Liver (tissue), 9 donors: Measurements from ENCODE around the gene AP3M1. TPM values are rescaled to one million over a fixed set of nuclear protein-coding genes. Genes with fewer than 3 reads are reported as not detected.

ENCODE experiments used
- DNase-seq: peaks from one replicate; pipeline ENCODE4 v3.0.0-alpha.2; 2017; ENCODE audit warnings: low spot score
- H3K27ac ChIP-seq, 2 donors: one replicate each; pipeline ENCODE4 v1.7.0; 2013; ENCODE audit warnings: inconsistent platforms in 2 of 2, low read length in 2 of 2, control low read depth in 1 of 2, low read depth in 1 of 2, mild to moderate bottlenecking in 1 of 2
- H3K27me3 ChIP-seq, 4 donors: one replicate each; pipeline versions ENCODE4 v1.6.1 to v1.7.0; 2013; ENCODE audit warnings: low read length in 3 of 4, inconsistent platforms in 1 of 4, mild to moderate bottlenecking in 1 of 4, moderate library complexity in 1 of 4; ENCODE audit not compliant: control insufficient read depth in 4 of 4, insufficient read depth in 4 of 4
- H3K36me3 ChIP-seq, 4 donors: one replicate each; pipeline versions ENCODE4 v1.6.1 to v1.7.0; 2013; ENCODE audit warnings: low read length in 3 of 4, mild to moderate bottlenecking in 3 of 4, low read depth in 1 of 4, moderate library complexity in 1 of 4; ENCODE audit not compliant: control insufficient read depth in 4 of 4, insufficient read depth in 3 of 4
- H3K4me1 ChIP-seq, 4 donors: one replicate each; pipeline versions ENCODE4 v1.6.1 to v1.7.0; 2013; ENCODE audit warnings: low read length in 3 of 4, mild to moderate bottlenecking in 3 of 4, moderate library complexity in 1 of 4; ENCODE audit not compliant: control insufficient read depth in 4 of 4, insufficient read depth in 4 of 4
- H3K4me3 ChIP-seq, 3 donors: one replicate each; pipeline versions ENCODE4 v1.6.1 to v1.7.0; 2013; ENCODE audit warnings: low read length in 3 of 3, control low read depth in 1 of 3, low read depth in 1 of 3, mild to moderate bottlenecking in 1 of 3
- H3K9ac ChIP-seq, 2 donors: one replicate each; pipeline ENCODE4 v1.7.0; 2013; ENCODE audit warnings: low read length in 2 of 2, mild to moderate bottlenecking in 2 of 2, moderate library complexity in 2 of 2, control low read depth in 1 of 2, low read depth in 1 of 2
- H3K9me3 ChIP-seq, 4 donors: one replicate each; pipeline versions ENCODE4 v1.6.1 to v1.7.0; 2013; ENCODE audit warnings: low read length in 3 of 4; ENCODE audit not compliant: control insufficient read depth in 4 of 4
- ATF3 ChIP-seq: IDR thresholded peaks from 2 replicates; pipeline ENCODE4 v1.6.1; 2016; ENCODE audit warnings: antibody characterized with exemption
- EGR1 ChIP-seq, 2 donors: IDR thresholded peaks; 2 replicates each; pipeline ENCODE4 v1.6.1; 2016 to 2018; ENCODE audit warnings: antibody characterized with exemption in 2 of 2, low read depth in 2 of 2
- FOXA1 ChIP-seq: IDR thresholded peaks from 2 replicates; pipeline ENCODE4 v1.6.1; 2016; ENCODE audit warnings: antibody characterized with exemption
- FOXA2 ChIP-seq: IDR thresholded peaks from 2 replicates; pipeline ENCODE4 v1.6.1; 2016; ENCODE audit warnings: antibody characterized with exemption
- GABPA ChIP-seq, 2 donors: IDR thresholded peaks in 1 of 2; conservative IDR thresholded peaks in 1 of 2; 2 replicates each; pipeline ENCODE4 v1.6.1; 2016; ENCODE audit warnings: antibody characterized with exemption in 2 of 2, mild to moderate bottlenecking in 1 of 2, moderate library complexity in 1 of 2
- HNF4A ChIP-seq, 2 donors: conservative IDR thresholded peaks; 2 replicates each; pipeline ENCODE4 v1.6.1; 2016; ENCODE audit warnings: antibody characterized with exemption in 2 of 2, mild to moderate bottlenecking in 2 of 2
- HNF4G ChIP-seq: IDR thresholded peaks from 2 replicates; pipeline ENCODE4 v1.6.1; 2016; ENCODE audit warnings: antibody characterized with exemption
- MAX ChIP-seq: IDR thresholded peaks from 2 replicates; pipeline ENCODE4 v1.6.1; 2016; ENCODE audit warnings: antibody characterized with exemption
- NR2F2 ChIP-seq: IDR thresholded peaks from 2 replicates; pipeline ENCODE4 v1.6.1; 2016; ENCODE audit warnings: antibody characterized with exemption
- RAD21 ChIP-seq, 2 donors: IDR thresholded peaks; 2 replicates each; pipeline ENCODE4 v1.6.1; 2016; ENCODE audit warnings: antibody characterized with exemption in 2 of 2, mild to moderate bottlenecking in 2 of 2
- REST ChIP-seq: IDR thresholded peaks from 2 replicates; pipeline ENCODE4 v1.6.1; 2016; ENCODE audit warnings: antibody characterized with exemption, mild to moderate bottlenecking
- RXRA ChIP-seq, 2 donors: IDR thresholded peaks; 2 replicates each; pipeline ENCODE4 v1.6.1; 2017 to 2018; ENCODE audit warnings: antibody characterized with exemption in 2 of 2, mild to moderate bottlenecking in 1 of 2
- SP1 ChIP-seq: IDR thresholded peaks from 2 replicates; pipeline ENCODE4 v1.6.1; 2018; ENCODE audit warnings: antibody characterized with exemption, mild to moderate bottlenecking
- TAF1 ChIP-seq: conservative IDR thresholded peaks from 2 replicates; pipeline ENCODE4 v1.6.1; 2016; ENCODE audit warnings: antibody characterized with exemption, mild to moderate bottlenecking
- YY1 ChIP-seq: IDR thresholded peaks from 2 replicates; pipeline ENCODE4 v1.6.1; 2016; ENCODE audit warnings: antibody characterized with exemption, mild to moderate bottlenecking
- WGBS: extraction: QIAGEN DNeasy Blood & Tissue Kit; methylation state at CpG from one replicate; pipeline ENCODE4 v1.1.7; 2013; 5-methylcytosine and 5-hydroxymethylcytosine counted together
- polyA plus RNA-seq, 2 donors: library from polyadenylated mRNA; stranded (reverse) in 1 of 2; unstranded in 1 of 2; fragments of 200-250 nt in 1 of 2; fragments of >200 nt in 1 of 2; fragmentation: Nextera tagmentation in 1 of 2; extraction: Ambion mirVana in 1 of 2; gene quantifications; one replicate each; pipeline versions ENCODE4 v1.2.1 to v1.2.3, GENCODE V29; 2013 to 2015
- total RNA-seq, 2 donors: library from RNA; depleted of rRNA; stranded (reverse); fragments of >200 nt; gene quantifications; one replicate each; pipeline ENCODE4 v1.2.3, GENCODE V29; 2014
- TF ChIP-seq, protein P1 (sequence below): IDR thresholded peaks from 2 replicates; pipeline ENCODE4 v1.6.1; 2016; ENCODE audit warnings: antibody characterized with exemption
- TF ChIP-seq, protein P2 (sequence below): fragments of 150-350 bp; IDR thresholded peaks from 2 replicates; pipeline ENCODE4 v1.5.1; 2017; ENCODE audit warnings: improper control_type of control experiment, low read depth, low read length; ENCODE audit not compliant: missing input control
- donor health status: healthy.
- donor health status: healthy.
- donor health status: healthy.
- donor health status: healthy.
- donor health status: healthy.

Gene AP3M1
- total and polyA plus RNA-seq, 4 donors: 7.5 to 24.8 (median 16.6) TPM

DNA sequence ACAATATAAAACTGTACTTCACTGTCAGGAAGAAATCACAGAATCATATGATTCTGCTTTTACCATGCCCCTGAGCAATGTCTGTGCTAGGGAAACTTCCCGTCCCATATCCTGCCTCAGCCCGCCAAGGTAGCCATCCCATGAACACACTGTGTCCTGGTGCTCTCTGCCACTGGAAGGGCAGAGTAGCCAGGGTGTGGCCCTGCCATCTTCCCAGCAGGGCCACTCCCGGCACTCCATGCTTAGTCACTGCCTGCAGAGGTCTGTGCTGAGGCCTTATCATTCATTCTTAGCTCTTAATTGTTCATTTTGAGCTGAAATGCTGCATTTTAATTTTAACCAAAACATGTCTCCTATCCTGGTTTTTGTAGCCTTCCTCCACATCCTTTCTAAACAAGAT lies 31.8 kb downstream of the AP3M1 start:
- 90% methylated on average over 3 of the region's 3 CpGs for WGBS
- Histone ChIP-seq H3K36me3 (peaks cover 9 to 72% (median 46%) of the 10 kb centered on the region in 4 donors), H3K4me3 (no peak overlapping the region), H3K9me3 (no peaks in the 10 kb centered on the region), H3K27me3 (no peaks in the 10 kb centered on the region), H3K27ac (no peak overlapping the region), H3K9ac (no peak overlapping the region), H3K4me1 (no peaks in the 10 kb centered on the region)
- no peak for TF ChIP-seq MAX
- TF ChIP-seq REST: no peak
- TF ChIP-seq ATF3: no peak
- TF ChIP-seq HNF4A (conservative IDR thresholded peaks at IDR 0.05): no peak
- TF ChIP-seq FOXA2: no peak
- TF ChIP-seq, protein P1, sequence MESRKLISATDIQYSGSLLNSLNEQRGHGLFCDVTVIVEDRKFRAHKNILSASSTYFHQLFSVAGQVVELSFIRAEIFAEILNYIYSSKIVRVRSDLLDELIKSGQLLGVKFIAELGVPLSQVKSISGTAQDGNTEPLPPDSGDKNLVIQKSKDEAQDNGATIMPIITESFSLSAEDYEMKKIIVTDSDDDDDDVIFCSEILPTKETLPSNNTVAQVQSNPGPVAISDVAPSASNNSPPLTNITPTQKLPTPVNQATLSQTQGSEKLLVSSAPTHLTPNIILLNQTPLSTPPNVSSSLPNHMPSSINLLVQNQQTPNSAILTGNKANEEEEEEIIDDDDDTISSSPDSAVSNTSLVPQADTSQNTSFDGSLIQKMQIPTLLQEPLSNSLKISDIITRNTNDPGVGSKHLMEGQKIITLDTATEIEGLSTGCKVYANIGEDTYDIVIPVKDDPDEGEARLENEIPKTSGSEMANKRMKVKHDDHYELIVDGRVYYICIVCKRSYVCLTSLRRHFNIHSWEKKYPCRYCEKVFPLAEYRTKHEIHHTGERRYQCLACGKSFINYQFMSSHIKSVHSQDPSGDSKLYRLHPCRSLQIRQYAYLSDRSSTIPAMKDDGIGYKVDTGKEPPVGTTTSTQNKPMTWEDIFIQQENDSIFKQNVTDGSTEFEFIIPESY: no peak
- no peak for TF ChIP-seq SP1
- TF ChIP-seq HNF4G: no peak
- no peak for TF ChIP-seq NR2F2
- TF ChIP-seq GABPA (IDR thresholded peaks at IDR 0.05 in 1 of 2, conservative IDR thresholded peaks at IDR 0.05 in 1 of 2): no peak
- no peak for TF ChIP-seq TAF1
- no peak for TF ChIP-seq YY1
- no peak for TF ChIP-seq FOXA1
- TF ChIP-seq RAD21 (IDR thresholded peaks at IDR 0.05): no peak
- TF ChIP-seq EGR1 (IDR thresholded peaks at IDR 0.05; ENCODE audit: low read depth in 2 of 2): no peak
- TF ChIP-seq RXRA (IDR thresholded peaks at IDR 0.05): no peak
- TF ChIP-seq, protein P2, sequence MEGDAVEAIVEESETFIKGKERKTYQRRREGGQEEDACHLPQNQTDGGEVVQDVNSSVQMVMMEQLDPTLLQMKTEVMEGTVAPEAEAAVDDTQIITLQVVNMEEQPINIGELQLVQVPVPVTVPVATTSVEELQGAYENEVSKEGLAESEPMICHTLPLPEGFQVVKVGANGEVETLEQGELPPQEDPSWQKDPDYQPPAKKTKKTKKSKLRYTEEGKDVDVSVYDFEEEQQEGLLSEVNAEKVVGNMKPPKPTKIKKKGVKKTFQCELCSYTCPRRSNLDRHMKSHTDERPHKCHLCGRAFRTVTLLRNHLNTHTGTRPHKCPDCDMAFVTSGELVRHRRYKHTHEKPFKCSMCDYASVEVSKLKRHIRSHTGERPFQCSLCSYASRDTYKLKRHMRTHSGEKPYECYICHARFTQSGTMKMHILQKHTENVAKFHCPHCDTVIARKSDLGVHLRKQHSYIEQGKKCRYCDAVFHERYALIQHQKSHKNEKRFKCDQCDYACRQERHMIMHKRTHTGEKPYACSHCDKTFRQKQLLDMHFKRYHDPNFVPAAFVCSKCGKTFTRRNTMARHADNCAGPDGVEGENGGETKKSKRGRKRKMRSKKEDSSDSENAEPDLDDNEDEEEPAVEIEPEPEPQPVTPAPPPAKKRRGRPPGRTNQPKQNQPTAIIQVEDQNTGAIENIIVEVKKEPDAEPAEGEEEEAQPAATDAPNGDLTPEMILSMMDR: no peak
- DNase-seq: no peak

DNA sequence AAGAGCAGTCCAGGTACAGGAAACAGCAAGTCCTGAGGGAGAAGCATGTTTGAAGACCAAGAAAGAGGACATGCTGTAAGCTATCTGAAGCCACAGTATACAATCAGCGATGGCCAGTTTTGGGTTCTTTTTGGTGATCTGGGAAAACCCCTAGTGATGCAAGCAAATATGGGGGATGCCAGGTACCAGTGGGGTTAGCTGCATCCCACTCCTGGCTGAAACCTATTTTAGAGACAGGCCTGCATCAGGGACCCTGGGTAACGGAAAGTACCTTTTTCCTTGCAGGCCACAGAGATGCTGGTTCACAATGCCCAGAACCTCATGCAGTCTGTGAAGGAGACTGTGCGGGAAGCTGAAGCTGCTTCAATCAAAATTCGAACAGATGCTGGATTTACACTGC lies 32.9 kb downstream of the AP3M1 start:
- H3K4me1 ChIP-seq: no peaks in the 10 kb centered on the region
- TF ChIP-seq HNF4A (conservative IDR thresholded peaks at IDR 0.05): no peak
- TF ChIP-seq, protein P1: no peak
- no peak for TF ChIP-seq FOXA2
- TF ChIP-seq EGR1 (IDR thresholded peaks at IDR 0.05; ENCODE audit: low read depth in 2 of 2): no peak
- TF ChIP-seq REST: no peak
- TF ChIP-seq RXRA (IDR thresholded peaks at IDR 0.05): no peak
- no peak for TF ChIP-seq MAX
- TF ChIP-seq FOXA1: no peak
- TF ChIP-seq NR2F2: no peak
- 92% methylated on average over 4 of the region's 4 CpGs for WGBS
- no peaks in the 10 kb centered on the region for H3K9me3 ChIP-seq
- no peak overlapping the region for H3K4me3 ChIP-seq
- peaks cover 7 to 67% (median 39%) of the 10 kb centered on the region in 4 donors for H3K36me3 ChIP-seq
- no peaks in the 10 kb centered on the region for H3K27me3 ChIP-seq
- no peak overlapping the region for H3K9ac ChIP-seq
- no peak for DNase-seq
- H3K27ac ChIP-seq: no peak overlapping the region
